Islet precursor cell (in vitro differentiated cells): ENCODE results near the gene SUPT3H.

ENCODE experiments used
- DNase-seq: peaks from one replicate; pipeline ENCODE4 v3.0.0-alpha.2; 2018

The SUPT3H gene

GRCh38 chr6:45377554-45378333 is at the start of gene SUPT3H:
SUPT3H (minus strand) TSS chr6:45377934.
- DNase-seq = peak; percentile 97

- DNase-seq = no peak
Measured at GRCh38 chr6:45426251-45426650, 48.5 kb upstream of the SUPT3H start.

- DNase-seq = no peak
Measured at GRCh38 chr6:45424451-45424861, 46.7 kb upstream of the SUPT3H start.

GRCh38 chr6:45423824-45424450 is 46.2 kb upstream of the SUPT3H start:
- DNase-seq = peak; percentile 61

GRCh38 chr6:45423111-45423823 is 45.5 kb upstream of the SUPT3H start:
- peak; percentile 63 for DNase-seq

GRCh38 chr6:45422503-45423110 is 44.9 kb upstream of the SUPT3H start:
- peak; percentile 77 for DNase-seq

GRCh38 chr6:45421709-45422502 is 44.2 kb upstream of the SUPT3H start:
- DNase-seq = peak; percentile 83

- no peak for DNase-seq
Measured at GRCh38 chr6:45420909-45421708, 43.4 kb upstream of the SUPT3H start.

- peak; percentile 57 for DNase-seq
Measured at GRCh38 chr6:45420083-45420908, 42.6 kb upstream of the SUPT3H start.

GRCh38 chr6:45419571-45420082 is 41.9 kb upstream of the SUPT3H start:
- peak; percentile 90 for DNase-seq

- no peak for DNase-seq
Measured at GRCh38 chr6:45417436-45417835, 39.7 kb upstream of the SUPT3H start.

GRCh38 chr6:45416700-45417099 is 39.0 kb upstream of the SUPT3H start:
- no peak for DNase-seq

- DNase-seq = no peak
Measured at GRCh38 chr6:45415788-45416518, 38.2 kb upstream of the SUPT3H start.

GRCh38 chr6:45415315-45415714 is 37.6 kb upstream of the SUPT3H start:
- peak; percentile 67 for DNase-seq

- DNase-seq = no peak
Measured at GRCh38 chr6:45411959-45412358, 34.2 kb upstream of the SUPT3H start.

GRCh38 chr6:45400021-45400420 is 22.3 kb upstream of the SUPT3H start:
- DNase-seq = no peak

- peak; percentile 54 for DNase-seq
Measured at GRCh38 chr6:45398075-45398813, 20.5 kb upstream of the SUPT3H start.

GRCh38 chr6:45394586-45395095 is 16.9 kb upstream of the SUPT3H start:
- peak; percentile 81 for DNase-seq

GRCh38 chr6:45388328-45388727 is 10.6 kb upstream of the SUPT3H start:
- DNase-seq = no peak
